Ishikawa (cell line): ENCODE results near the gene PARN.

Experiments used
- CEBPB ChIP-seq: IDR thresholded peaks from 2 replicates; pipeline ENCODE4 v1.6.1; 2012
- CREB1 ChIP-seq: IDR thresholded peaks from 2 replicates; pipeline ENCODE4 v1.6.1; 2012; ENCODE audit warnings: low read depth
- EGR1 ChIP-seq: IDR thresholded peaks from 2 replicates; pipeline ENCODE4 v1.6.1; 2012
- EP300 ChIP-seq: IDR thresholded peaks from 2 replicates; pipeline ENCODE4 v1.6.1; 2012; ENCODE audit warnings: borderline replicate concordance
- FOXM1 ChIP-seq: IDR thresholded peaks from 2 replicates; pipeline ENCODE4 v1.6.1; 2012; ENCODE audit warnings: low read depth, borderline replicate concordance
- NFIC ChIP-seq: IDR thresholded peaks from 2 replicates; pipeline ENCODE4 v1.6.1; 2012
- RAD21 ChIP-seq: IDR thresholded peaks from 2 replicates; pipeline ENCODE4 v1.6.1; 2012; ENCODE audit warnings: low read depth
- TAF1 ChIP-seq: IDR thresholded peaks from 2 replicates; pipeline ENCODE4 v1.6.1; 2012; ENCODE audit warnings: low read depth, mild to moderate bottlenecking
- TCF12 ChIP-seq: IDR thresholded peaks from 2 replicates; pipeline ENCODE4 v1.6.1; 2012; ENCODE audit warnings: low read depth
- TEAD4 ChIP-seq: IDR thresholded peaks from 2 replicates; pipeline ENCODE4 v1.6.1; 2012
- YY1 ChIP-seq: IDR thresholded peaks from 2 replicates; pipeline ENCODE4 v1.6.1; 2012; ENCODE audit warnings: low read depth
- ZBTB7A ChIP-seq: IDR thresholded peaks from 2 replicates; pipeline ENCODE4 v1.6.1; 2012; ENCODE audit warnings: low read depth
- TF ChIP-seq, protein P1 (sequence below): IDR thresholded peaks from 2 replicates; pipeline ENCODE4 v1.6.1; 2012; ENCODE audit warnings: low read depth, mild to moderate bottlenecking
- TF ChIP-seq, protein P2 (sequence below): IDR thresholded peaks from 2 replicates; pipeline ENCODE4 v1.6.1; 2012
- TF ChIP-seq, protein P3 (sequence below): IDR thresholded peaks from 2 replicates; pipeline ENCODE4 v1.6.1; 2012

PARN gene

DNA sequence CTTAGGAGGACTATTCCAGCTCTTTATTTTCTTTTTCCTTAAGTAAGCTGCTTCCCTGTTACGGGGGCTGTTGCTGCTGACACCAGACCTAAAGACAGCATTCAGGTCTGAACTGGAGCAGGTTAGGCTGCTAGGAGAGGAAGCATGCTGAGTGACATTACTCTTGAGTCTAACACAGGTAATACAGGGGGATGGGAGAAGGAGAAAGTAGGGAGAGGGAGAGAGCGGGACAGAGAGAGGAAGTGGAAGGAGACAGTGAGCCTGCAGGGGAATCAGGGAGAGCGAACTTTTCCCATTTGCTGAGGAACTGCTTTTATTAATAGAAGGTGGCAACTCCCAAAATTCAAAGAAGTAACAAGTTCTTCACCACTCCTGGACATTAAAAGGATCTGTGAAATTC lies 130.9 kb downstream of the PARN start:
- TF ChIP-seq TEAD4 (no peak), CEBPB (no peak), FOXM1 (no peak), RAD21 (no peak), CREB1 (no peak), YY1 (no peak), NFIC (no peak), EGR1 (no peak), TAF1 (no peak), ZBTB7A (no peak), EP300 (no peak), TCF12 (no peak)
- TF ChIP-seq, protein P1, sequence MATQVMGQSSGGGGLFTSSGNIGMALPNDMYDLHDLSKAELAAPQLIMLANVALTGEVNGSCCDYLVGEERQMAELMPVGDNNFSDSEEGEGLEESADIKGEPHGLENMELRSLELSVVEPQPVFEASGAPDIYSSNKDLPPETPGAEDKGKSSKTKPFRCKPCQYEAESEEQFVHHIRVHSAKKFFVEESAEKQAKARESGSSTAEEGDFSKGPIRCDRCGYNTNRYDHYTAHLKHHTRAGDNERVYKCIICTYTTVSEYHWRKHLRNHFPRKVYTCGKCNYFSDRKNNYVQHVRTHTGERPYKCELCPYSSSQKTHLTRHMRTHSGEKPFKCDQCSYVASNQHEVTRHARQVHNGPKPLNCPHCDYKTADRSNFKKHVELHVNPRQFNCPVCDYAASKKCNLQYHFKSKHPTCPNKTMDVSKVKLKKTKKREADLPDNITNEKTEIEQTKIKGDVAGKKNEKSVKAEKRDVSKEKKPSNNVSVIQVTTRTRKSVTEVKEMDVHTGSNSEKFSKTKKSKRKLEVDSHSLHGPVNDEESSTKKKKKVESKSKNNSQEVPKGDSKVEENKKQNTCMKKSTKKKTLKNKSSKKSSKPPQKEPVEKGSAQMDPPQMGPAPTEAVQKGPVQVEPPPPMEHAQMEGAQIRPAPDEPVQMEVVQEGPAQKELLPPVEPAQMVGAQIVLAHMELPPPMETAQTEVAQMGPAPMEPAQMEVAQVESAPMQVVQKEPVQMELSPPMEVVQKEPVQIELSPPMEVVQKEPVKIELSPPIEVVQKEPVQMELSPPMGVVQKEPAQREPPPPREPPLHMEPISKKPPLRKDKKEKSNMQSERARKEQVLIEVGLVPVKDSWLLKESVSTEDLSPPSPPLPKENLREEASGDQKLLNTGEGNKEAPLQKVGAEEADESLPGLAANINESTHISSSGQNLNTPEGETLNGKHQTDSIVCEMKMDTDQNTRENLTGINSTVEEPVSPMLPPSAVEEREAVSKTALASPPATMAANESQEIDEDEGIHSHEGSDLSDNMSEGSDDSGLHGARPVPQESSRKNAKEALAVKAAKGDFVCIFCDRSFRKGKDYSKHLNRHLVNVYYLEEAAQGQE = no peak
- TF ChIP-seq, protein P2, sequence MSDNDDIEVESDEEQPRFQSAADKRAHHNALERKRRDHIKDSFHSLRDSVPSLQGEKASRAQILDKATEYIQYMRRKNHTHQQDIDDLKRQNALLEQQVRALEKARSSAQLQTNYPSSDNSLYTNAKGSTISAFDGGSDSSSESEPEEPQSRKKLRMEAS = no peak
- TF ChIP-seq, protein P3, sequence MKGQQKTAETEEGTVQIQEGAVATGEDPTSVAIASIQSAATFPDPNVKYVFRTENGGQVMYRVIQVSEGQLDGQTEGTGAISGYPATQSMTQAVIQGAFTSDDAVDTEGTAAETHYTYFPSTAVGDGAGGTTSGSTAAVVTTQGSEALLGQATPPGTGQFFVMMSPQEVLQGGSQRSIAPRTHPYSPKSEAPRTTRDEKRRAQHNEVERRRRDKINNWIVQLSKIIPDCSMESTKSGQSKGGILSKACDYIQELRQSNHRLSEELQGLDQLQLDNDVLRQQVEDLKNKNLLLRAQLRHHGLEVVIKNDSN = no peak

DNA sequence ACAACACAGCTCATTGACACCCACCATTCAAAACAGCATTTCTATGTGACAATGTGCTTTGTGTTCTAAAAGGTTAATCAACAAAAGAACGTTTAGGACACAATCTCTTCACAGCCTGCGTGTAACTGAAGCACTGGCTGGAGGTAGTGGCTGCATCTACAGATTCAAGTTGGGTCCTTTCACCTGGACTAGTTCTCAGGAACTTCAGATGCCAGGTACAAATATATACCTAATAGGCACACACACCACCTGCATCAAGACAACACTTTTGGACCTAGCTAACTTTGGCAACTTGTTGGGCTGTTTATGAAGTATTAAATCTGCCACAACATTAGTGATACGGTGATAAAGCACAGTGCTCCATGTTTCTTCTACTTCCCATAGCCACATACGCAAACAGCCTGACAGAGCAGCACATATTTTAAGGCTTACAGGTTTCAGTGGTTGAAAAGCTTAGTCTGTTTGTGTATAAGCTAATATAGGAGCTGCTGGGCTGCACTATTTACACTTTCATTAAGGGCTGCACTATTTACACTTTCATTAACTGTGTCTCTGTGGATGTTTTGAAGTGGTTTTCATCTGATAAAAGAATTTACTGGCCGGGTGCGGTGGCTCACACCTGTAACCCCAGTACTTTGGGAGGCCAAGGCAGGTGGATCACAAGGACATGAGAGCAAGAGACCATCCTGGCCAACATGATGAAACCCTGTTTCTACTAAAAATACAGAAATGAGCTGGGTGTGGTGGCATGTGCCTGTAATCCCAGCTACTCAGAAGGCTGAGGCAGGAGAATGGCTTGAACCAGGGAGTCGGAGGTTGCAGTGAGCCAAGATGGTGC lies 132.6 kb downstream of the PARN start:
- TF ChIP-seq CREB1 (no peak), NFIC (no peak), RAD21 (no peak)
- TF ChIP-seq, protein P2 = no peak

DNA sequence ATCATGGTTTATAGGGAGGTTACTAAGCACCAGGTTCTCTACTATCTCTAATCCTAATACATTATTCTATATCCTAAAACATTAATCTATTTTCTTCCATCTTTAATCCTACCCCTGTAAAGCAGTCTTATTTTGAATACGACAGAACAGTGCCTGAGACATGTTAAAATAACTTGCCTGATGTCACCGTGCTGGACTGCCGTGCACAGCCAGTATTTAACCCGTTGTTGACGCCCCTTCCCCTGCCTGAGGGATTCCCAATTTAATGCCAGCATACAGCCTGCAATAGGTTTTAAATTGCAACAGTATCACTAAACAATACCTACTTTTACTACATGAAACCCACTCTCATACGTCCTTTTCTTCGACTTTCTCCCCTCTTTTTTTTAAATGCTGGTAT lies 133.3 kb downstream of the PARN start:
- no peak for TF ChIP-seq FOXM1
- TF ChIP-seq, protein P2 = no peak
- no peak for TF ChIP-seq CEBPB
- no peak for TF ChIP-seq CREB1
- TF ChIP-seq TCF12 = no peak
- TF ChIP-seq, protein P1 = no peak

DNA sequence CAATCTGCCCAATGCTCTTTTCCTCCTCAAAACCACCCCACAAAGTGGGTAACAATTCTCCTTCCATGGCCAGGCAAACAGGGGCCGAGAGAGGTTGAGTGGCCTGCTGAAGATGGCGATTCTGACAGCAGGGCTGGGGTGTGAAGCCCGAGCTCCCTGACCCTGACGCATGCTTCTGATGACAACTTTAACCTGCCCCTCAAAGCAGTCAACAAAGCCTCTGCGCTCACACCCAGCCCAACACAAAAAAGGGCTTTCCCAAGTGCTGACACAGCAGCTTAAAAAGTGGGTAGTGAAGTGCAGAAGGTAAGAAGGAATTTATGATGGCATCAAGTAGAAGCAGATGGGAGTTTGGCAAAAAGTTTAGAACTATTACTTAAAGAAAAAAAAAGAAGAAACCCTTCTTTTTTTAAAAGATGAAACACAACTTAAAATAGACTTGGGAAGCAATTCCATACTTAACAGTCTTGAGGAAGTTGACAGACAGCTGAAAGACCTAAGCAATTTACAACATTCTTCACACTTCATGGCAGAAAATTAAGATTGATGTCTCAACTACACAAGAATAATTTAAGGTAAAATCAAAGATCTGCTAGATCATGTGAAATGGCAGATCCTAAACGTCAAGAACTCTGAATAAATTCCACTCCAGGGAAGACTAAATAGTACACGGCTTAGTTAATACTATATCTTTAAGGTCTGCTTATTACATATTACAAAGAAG lies 133.9 kb downstream of the PARN start:
- no peak for TF ChIP-seq CREB1
- TF ChIP-seq YY1 = no peak
- TF ChIP-seq EP300 = no peak
- TF ChIP-seq TCF12 = no peak
- TF ChIP-seq NFIC = no peak
- no peak for TF ChIP-seq EGR1
- no peak for TF ChIP-seq RAD21
- TF ChIP-seq, protein P2 = no peak
- no peak for TF ChIP-seq CEBPB
- TF ChIP-seq ZBTB7A = no peak
- TF ChIP-seq, protein P1 = no peak
- TF ChIP-seq, protein P3 = no peak
- no peak for TF ChIP-seq TAF1
- TF ChIP-seq FOXM1 = no peak
- no peak for TF ChIP-seq TEAD4
